GM12878 (cell line): ENCODE results near the gene CRKL. TPM values are rescaled to one million over a fixed set of nuclear protein-coding genes. Genes with fewer than 3 reads are reported as not detected.
A peak's percentile ranks its signal among the peaks of the same experiment; 100 is the strongest.

Experiments
- ATF2 ChIP-seq: IDR thresholded peaks from 2 replicates; pipeline ENCODE4 v1.6.1; 2012; ENCODE audit warnings: low read length, inconsistent platforms
- E2F4 ChIP-seq: IDR thresholded peaks from 2 replicates; pipeline ENCODE4 v1.6.1; 2012; ENCODE audit warnings: low read depth, low read length, improper control_type of control experiment
- IKZF1 ChIP-seq: fragments of 450-650 bp; conservative IDR thresholded peaks from 2 replicates; pipeline ENCODE4 v1.6.1; 2017; ENCODE audit warnings: antibody characterized with exemption, mild to moderate bottlenecking
- IRF4 ChIP-seq: IDR thresholded peaks from 2 replicates; pipeline ENCODE4 v1.6.1; 2011; ENCODE audit warnings: low read depth, low read length
- NR2C2 ChIP-seq: IDR thresholded peaks from 2 replicates; pipeline ENCODE4 v1.6.1; 2011; ENCODE audit warnings: borderline replicate concordance, low read depth; ENCODE audit not compliant: control insufficient read depth, insufficient read length
- PAX5 ChIP-seq: IDR thresholded peaks from 2 replicates; pipeline ENCODE4 v1.6.1; 2011; ENCODE audit warnings: low read depth, low read length, borderline replicate concordance
- RAD51 ChIP-seq: fragments of 450-650 bp; IDR thresholded peaks from 2 replicates; pipeline ENCODE4 v1.6.1; 2016; ENCODE audit warnings: moderate library complexity, mild to moderate bottlenecking, inconsistent platforms
- RELA ChIP-seq: fragments of 450-650 bp; IDR thresholded peaks from 2 replicates; pipeline ENCODE4 v1.8.0; 2014; ENCODE audit warnings: borderline replicate concordance; ENCODE audit not compliant: partially characterized antibody
- SMARCA5 ChIP-seq: fragments of 450-650 bp; IDR thresholded peaks from 2 replicates; pipeline ENCODE4 v1.6.1; 2017; ENCODE audit warnings: mild to moderate bottlenecking
- ZNF217 ChIP-seq: fragments of 450-650 bp; IDR thresholded peaks from 2 replicates; pipeline ENCODE4 v1.6.1; 2017; ENCODE audit warnings: antibody characterized with exemption, mild to moderate bottlenecking
- polyA plus RNA-seq, 11 experiments: library from polyadenylated mRNA; depleted of rRNA in 4 of 11; unstranded in 6 of 11; stranded (reverse) in 5 of 11; fragments of >200 nt; fragmentation: Nextera tagmentation in 4 of 11; fragmentation: Illumina TruSeq in 1 of 11; extraction: Ambion mirVana in 4 of 11; extraction: Trizol in 1 of 11; gene quantifications; 1 replicate in 1 of 11; 2 replicates in 10 of 11; pipeline versions ENCODE4 v1.2.1 to v1.2.3, GENCODE V29; 2011 to 2016; ENCODE audit warnings: inconsistent platforms in 2 of 11, missing spikeins in 2 of 11, low read depth in 1 of 11
- total RNA-seq, 4 experiments: library from RNA; depleted of rRNA in 3 of 4; stranded (reverse); fragments of >200 nt in 3 of 4; fragmentation: Illumina TruSeq in 1 of 4; extraction: Trizol in 1 of 4; gene quantifications; 2 replicates each; pipeline versions ENCODE4 v1.2.1 to v1.2.3, GENCODE V29; 2013 to 2021
- TF ChIP-seq, protein P1 (sequence below): fragments of 450-650 bp; IDR thresholded peaks from 2 replicates; pipeline ENCODE4 v1.6.1; 2016; ENCODE audit warnings: mild to moderate bottlenecking
- TF ChIP-seq, protein P2 (sequence below): IDR thresholded peaks from 2 replicates; pipeline ENCODE4 v1.6.1; 2011; ENCODE audit warnings: low read depth, low read length, improper control_type of control experiment, borderline replicate concordance

Gene CRKL
- total and polyA plus RNA-seq, 10 of the 15 experiments (the other 5 are each of a cell fraction or from before 2014, with no cell fraction given), result 12.6 to 61.2 (median 32.7) TPM

DNA sequence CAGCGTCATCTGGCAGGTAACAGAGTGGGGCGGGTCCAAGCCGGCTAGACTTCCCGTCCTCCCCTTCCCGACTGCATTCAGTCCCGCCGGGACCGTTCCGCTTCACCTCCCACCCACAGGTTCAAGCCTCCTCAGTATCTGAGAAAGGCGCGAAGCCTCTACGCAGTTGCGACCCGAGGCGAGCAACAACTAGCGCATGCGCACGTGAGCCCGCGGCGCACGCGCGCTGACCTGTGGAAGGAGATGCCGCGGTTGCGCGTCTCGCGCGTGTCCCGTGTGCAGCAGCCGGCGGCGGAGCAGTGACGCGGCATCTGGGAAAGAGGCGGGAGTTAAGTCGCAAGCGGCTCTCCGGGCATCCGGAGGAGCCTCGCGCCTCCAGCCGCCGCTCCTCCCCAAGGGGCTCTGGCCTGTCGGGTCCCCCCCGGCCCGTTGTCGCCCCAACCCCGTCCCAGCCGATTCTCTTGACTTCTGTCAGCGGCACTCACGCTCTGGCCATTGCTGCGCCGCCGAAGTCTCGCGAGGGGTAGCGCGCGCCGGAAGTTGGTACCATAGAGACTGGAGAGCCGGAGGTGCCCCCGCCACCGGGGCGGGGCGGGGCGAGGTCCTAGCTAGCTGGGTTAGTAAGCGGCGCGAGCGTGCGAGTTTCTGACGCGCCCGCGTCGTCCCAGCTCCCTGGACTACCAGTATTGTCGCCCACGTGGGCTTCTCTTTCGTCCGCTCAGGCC is 84.6 kb downstream of the CRKL start, which contains the start of gene THAP7 (continued):
- TF ChIP-seq, protein P1, sequence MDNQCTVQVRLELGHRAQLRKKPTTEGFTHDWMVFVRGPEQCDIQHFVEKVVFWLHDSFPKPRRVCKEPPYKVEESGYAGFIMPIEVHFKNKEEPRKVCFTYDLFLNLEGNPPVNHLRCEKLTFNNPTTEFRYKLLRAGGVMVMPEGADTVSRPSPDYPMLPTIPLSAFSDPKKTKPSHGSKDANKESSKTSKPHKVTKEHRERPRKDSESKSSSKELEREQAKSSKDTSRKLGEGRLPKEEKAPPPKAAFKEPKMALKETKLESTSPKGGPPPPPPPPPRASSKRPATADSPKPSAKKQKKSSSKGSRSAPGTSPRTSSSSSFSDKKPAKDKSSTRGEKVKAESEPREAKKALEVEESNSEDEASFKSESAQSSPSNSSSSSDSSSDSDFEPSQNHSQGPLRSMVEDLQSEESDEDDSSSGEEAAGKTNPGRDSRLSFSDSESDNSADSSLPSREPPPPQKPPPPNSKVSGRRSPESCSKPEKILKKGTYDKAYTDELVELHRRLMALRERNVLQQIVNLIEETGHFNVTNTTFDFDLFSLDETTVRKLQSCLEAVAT, result 0 out of 2 replicates have a peak, but pooled peaks have one; percentile 11
- TF ChIP-seq ZNF217 (no peak), ATF2 (no peak), IRF4 (no peak), RAD51 (no peak), IKZF1 (peak; percentile 99), E2F4 (0 out of 2 replicates have a peak, but pooled peaks have one; percentile 42), RELA (peak; percentile 34), SMARCA5 (peak; percentile 37; the same call in 1 of the 2 replicates), NR2C2 (no peak), PAX5 (peak; percentile 96)
- TF ChIP-seq, protein P2, sequence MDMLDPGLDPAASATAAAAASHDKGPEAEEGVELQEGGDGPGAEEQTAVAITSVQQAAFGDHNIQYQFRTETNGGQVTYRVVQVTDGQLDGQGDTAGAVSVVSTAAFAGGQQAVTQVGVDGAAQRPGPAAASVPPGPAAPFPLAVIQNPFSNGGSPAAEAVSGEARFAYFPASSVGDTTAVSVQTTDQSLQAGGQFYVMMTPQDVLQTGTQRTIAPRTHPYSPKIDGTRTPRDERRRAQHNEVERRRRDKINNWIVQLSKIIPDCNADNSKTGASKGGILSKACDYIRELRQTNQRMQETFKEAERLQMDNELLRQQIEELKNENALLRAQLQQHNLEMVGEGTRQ, result peak; percentile 36

Other genes with a start within 250 kb of the CRKL start
Only the 7 nearest of the 9 such genes appear.
- 54.8 and 60.9 TPM in 2 replicates for gene PI4KA, start 58.6 kb upstream of the CRKL start, total RNA-seq (2014; rRNA removed)
- 20.4 and 28.9 TPM in 2 replicates for gene PI4KA, start 58.6 kb upstream of the CRKL start, total RNA-seq (2014; rRNA removed; fragmentation: Illumina TruSeq; extraction: Trizol)
- gene PI4KA, start 58.6 kb upstream of the CRKL start, total RNA-seq (2021), result 69.9 and 78.4 TPM in 2 replicates
- 16.3 and 38.1 TPM in 2 replicates for gene PI4KA, start 58.6 kb upstream of the CRKL start, polyA plus RNA-seq (2011; rRNA removed)
- gene PI4KA, start 58.6 kb upstream of the CRKL start, polyA plus RNA-seq (2014; fragmentation: Illumina TruSeq; extraction: Trizol), result 28.0 and 39.7 TPM in 2 replicates
- 1 to 10 TPM; 4.2 to 6.1 TPM for gene PI4KA, start 58.6 kb upstream of the CRKL start, polyA plus RNA-seq (2014; fragmentation: Nextera tagmentation; extraction: Ambion mirVana)
- 44.6 and 55.3 TPM in 2 replicates for gene PI4KA, start 58.6 kb upstream of the CRKL start, polyA plus RNA-seq (2014; rRNA removed)
- gene PI4KA, start 58.6 kb upstream of the CRKL start, polyA plus RNA-seq (2016; fragmentation: Nextera tagmentation; extraction: Ambion mirVana), result 10 to 100 TPM; 45.7 to 49.2 TPM
- gene SNAP29, start 58.4 kb upstream of the CRKL start, total RNA-seq (2014; rRNA removed), result 12.3 and 14.6 TPM in 2 replicates
- gene SNAP29, start 58.4 kb upstream of the CRKL start, total RNA-seq (2014; rRNA removed; fragmentation: Illumina TruSeq; extraction: Trizol), result 13.8 and 14.6 TPM in 2 replicates
- gene SNAP29, start 58.4 kb upstream of the CRKL start, total RNA-seq (2021), result 23.2 and 23.6 TPM in 2 replicates
- gene SNAP29, start 58.4 kb upstream of the CRKL start, polyA plus RNA-seq (2011; rRNA removed), result 32.2 and 36.9 TPM in 2 replicates
- 45.7 and 75.2 TPM in 2 replicates for gene SNAP29, start 58.4 kb upstream of the CRKL start, polyA plus RNA-seq (2014; fragmentation: Illumina TruSeq; extraction: Trizol)
- 1 to 10 TPM; 4.7 to 8.2 TPM for gene SNAP29, start 58.4 kb upstream of the CRKL start, polyA plus RNA-seq (2014; fragmentation: Nextera tagmentation; extraction: Ambion mirVana)
- gene SNAP29, start 58.4 kb upstream of the CRKL start, polyA plus RNA-seq (2014; rRNA removed), result 32.7 and 33.6 TPM in 2 replicates
- 10 to 100 TPM; 38.0 to 42.0 TPM for gene SNAP29, start 58.4 kb upstream of the CRKL start, polyA plus RNA-seq (2016; fragmentation: Nextera tagmentation; extraction: Ambion mirVana)
- 0.11 and 0.34 TPM in 2 replicates for gene AIFM3, start 49.8 kb downstream of the CRKL start, total RNA-seq (2014; rRNA removed)
- gene AIFM3, start 49.8 kb downstream of the CRKL start, total RNA-seq (2014; rRNA removed; fragmentation: Illumina TruSeq; extraction: Trizol), result not detected in 2 replicates
- gene AIFM3, start 49.8 kb downstream of the CRKL start, total RNA-seq (2021), result 0.26 and 0.40 TPM in 2 replicates
- gene AIFM3, start 49.8 kb downstream of the CRKL start, polyA plus RNA-seq (2011; rRNA removed), result not detected in 2 replicates
- gene AIFM3, start 49.8 kb downstream of the CRKL start, polyA plus RNA-seq (2014; fragmentation: Illumina TruSeq; extraction: Trizol), result not detected in 2 replicates
- not detected for gene AIFM3, start 49.8 kb downstream of the CRKL start, polyA plus RNA-seq (2014; fragmentation: Nextera tagmentation; extraction: Ambion mirVana)
- 0.04 and 0.15 TPM in 2 replicates for gene AIFM3, start 49.8 kb downstream of the CRKL start, polyA plus RNA-seq (2014; rRNA removed)
- gene AIFM3, start 49.8 kb downstream of the CRKL start, polyA plus RNA-seq (2016; fragmentation: Nextera tagmentation; extraction: Ambion mirVana), result under 1 TPM in 1 of 2 experiments, not detected in 1; 0.06 TPM
- 31.8 and 35.2 TPM in 2 replicates for gene LZTR1, start 64.9 kb downstream of the CRKL start, total RNA-seq (2014; rRNA removed)
- gene LZTR1, start 64.9 kb downstream of the CRKL start, total RNA-seq (2014; rRNA removed; fragmentation: Illumina TruSeq; extraction: Trizol), result 13.9 and 14.5 TPM in 2 replicates
- 42.8 and 50.3 TPM in 2 replicates for gene LZTR1, start 64.9 kb downstream of the CRKL start, total RNA-seq (2021)
- 8.7 and 17.5 TPM in 2 replicates for gene LZTR1, start 64.9 kb downstream of the CRKL start, polyA plus RNA-seq (2011; rRNA removed)
- 16.6 and 25.1 TPM in 2 replicates for gene LZTR1, start 64.9 kb downstream of the CRKL start, polyA plus RNA-seq (2014; fragmentation: Illumina TruSeq; extraction: Trizol)
- gene LZTR1, start 64.9 kb downstream of the CRKL start, polyA plus RNA-seq (2014; fragmentation: Nextera tagmentation; extraction: Ambion mirVana), result 1 to 10 TPM in 1 of 2 experiments, under 1 TPM in 1; 0.82 to 1.1 TPM
- gene LZTR1, start 64.9 kb downstream of the CRKL start, polyA plus RNA-seq (2014; rRNA removed), result 44.0 and 50.1 TPM in 2 replicates
- gene LZTR1, start 64.9 kb downstream of the CRKL start, polyA plus RNA-seq (2016; fragmentation: Nextera tagmentation; extraction: Ambion mirVana), result 10 to 100 TPM; 15.0 to 21.2 TPM
- 52.2 and 52.9 TPM in 2 replicates for gene THAP7, start 84.7 kb downstream of the CRKL start, total RNA-seq (2014; rRNA removed)
- gene THAP7, start 84.7 kb downstream of the CRKL start, total RNA-seq (2014; rRNA removed; fragmentation: Illumina TruSeq; extraction: Trizol), result 10.5 and 13.6 TPM in 2 replicates
- 30.5 and 35.7 TPM in 2 replicates for gene THAP7, start 84.7 kb downstream of the CRKL start, total RNA-seq (2021)
- 8.3 and 16.9 TPM in 2 replicates for gene THAP7, start 84.7 kb downstream of the CRKL start, polyA plus RNA-seq (2011; rRNA removed)
- gene THAP7, start 84.7 kb downstream of the CRKL start, polyA plus RNA-seq (2014; fragmentation: Illumina TruSeq; extraction: Trizol), result 3.5 and 10.5 TPM in 2 replicates
- 1 to 10 TPM in 1 of 2 experiments, under 1 TPM in 1; 0.66 to 6.9 TPM for gene THAP7, start 84.7 kb downstream of the CRKL start, polyA plus RNA-seq (2014; fragmentation: Nextera tagmentation; extraction: Ambion mirVana)
- gene THAP7, start 84.7 kb downstream of the CRKL start, polyA plus RNA-seq (2014; rRNA removed), result 52.8 and 53.4 TPM in 2 replicates
- 10 to 100 TPM; 54.4 to 58.3 TPM for gene THAP7, start 84.7 kb downstream of the CRKL start, polyA plus RNA-seq (2016; fragmentation: Nextera tagmentation; extraction: Ambion mirVana)
- 0.11 TPM in 1 of 2 replicates, not detected in the other for gene P2RX6, start 97.8 kb downstream of the CRKL start, total RNA-seq (2014; rRNA removed)
- gene P2RX6, start 97.8 kb downstream of the CRKL start, total RNA-seq (2014; rRNA removed; fragmentation: Illumina TruSeq; extraction: Trizol), result not detected in 2 replicates
- 0.13 TPM in 1 of 2 replicates, not detected in the other for gene P2RX6, start 97.8 kb downstream of the CRKL start, total RNA-seq (2021)
- gene P2RX6, start 97.8 kb downstream of the CRKL start, polyA plus RNA-seq (2011; rRNA removed), result 0.06 and 0.07 TPM in 2 replicates
- gene P2RX6, start 97.8 kb downstream of the CRKL start, polyA plus RNA-seq (2014; fragmentation: Illumina TruSeq; extraction: Trizol), result 0.03 TPM in 1 of 2 replicates, not detected in the other
- not detected for gene P2RX6, start 97.8 kb downstream of the CRKL start, polyA plus RNA-seq (2014; fragmentation: Nextera tagmentation; extraction: Ambion mirVana)
- not detected in 2 replicates for gene P2RX6, start 97.8 kb downstream of the CRKL start, polyA plus RNA-seq (2014; rRNA removed)
- gene P2RX6, start 97.8 kb downstream of the CRKL start, polyA plus RNA-seq (2016; fragmentation: Nextera tagmentation; extraction: Ambion mirVana), result under 1 TPM; 0.06 to 0.21 TPM
- gene SLC7A4, start 115.2 kb downstream of the CRKL start, total RNA-seq (2014; rRNA removed), result 0.06 and 0.27 TPM in 2 replicates
- not detected in 2 replicates for gene SLC7A4, start 115.2 kb downstream of the CRKL start, total RNA-seq (2014; rRNA removed; fragmentation: Illumina TruSeq; extraction: Trizol)
- gene SLC7A4, start 115.2 kb downstream of the CRKL start, total RNA-seq (2021), result 0.11 and 0.21 TPM in 2 replicates
- not detected in 2 replicates for gene SLC7A4, start 115.2 kb downstream of the CRKL start, polyA plus RNA-seq (2011; rRNA removed)
- gene SLC7A4, start 115.2 kb downstream of the CRKL start, polyA plus RNA-seq (2014; fragmentation: Illumina TruSeq; extraction: Trizol), result 0.07 TPM in 1 of 2 replicates, not detected in the other
- gene SLC7A4, start 115.2 kb downstream of the CRKL start, polyA plus RNA-seq (2014; fragmentation: Nextera tagmentation; extraction: Ambion mirVana), result not detected
- 0.11 TPM in 1 of 2 replicates, not detected in the other for gene SLC7A4, start 115.2 kb downstream of the CRKL start, polyA plus RNA-seq (2014; rRNA removed)
- gene SLC7A4, start 115.2 kb downstream of the CRKL start, polyA plus RNA-seq (2016; fragmentation: Nextera tagmentation; extraction: Ambion mirVana), result under 1 TPM in 1 of 2 experiments, not detected in 1; 0.25 TPM